OCI-LY7 (cell line): ENCODE measurements around the gene SRR. TPM values are rescaled to one million over a fixed set of nuclear protein-coding genes. Genes with fewer than 3 reads are reported as not detected.

Source experiments
- BruUV-seq: library from RNA; stranded (reverse); fragments of 400-500 nt; replicated peaks from 2 replicates; lab custom pipeline; 2021; lab: Mats Ljungman, UMichigan
- CTCF ChIA-PET: fragments of 300-600 bp; sonication (Branson Sonifier 250); formaldehyde crosslinking; loops from one replicate; lab custom pipeline; 2022; ENCODE audit warnings: antibody characterized with exemption; ENCODE audit not compliant: unreplicated experiment; lab: Charles Lee
- POLR2A ChIA-PET: fragments of 300-600 bp; sonication (Branson Sonifier 250); formaldehyde crosslinking; loops from one replicate; lab custom pipeline; 2022; ENCODE audit warnings: antibody characterized with exemption; lab: Charles Lee
- DNase-seq: peaks from one replicate; pipeline ENCODE4 v3.0.0-alpha.2; 2015; ENCODE audit warnings: low spot score
- H2AFZ ChIP-seq: fragments of 200-600 bp; sonication (generic), shearing (Covaris generic); 2 replicates; pipeline ENCODE4 v1.6.1; 2014; ENCODE audit warnings: mild to moderate bottlenecking, antibody characterized with exemption, low read length, moderate library complexity
- H3K27ac ChIP-seq: fragments of 200-600 bp; sonication (generic); 2 replicates; pipeline ENCODE4 v1.5.1; 2014; ENCODE audit warnings: mixed run types, low read depth, mild to moderate bottlenecking, moderate library complexity, low read length, inconsistent platforms; ENCODE audit not compliant: poor library complexity, severe bottlenecking
- H3K36me3 ChIP-seq: fragments of 200-600 bp; sonication (generic); 2 replicates; pipeline ENCODE4 v1.6.1; 2014; ENCODE audit warnings: mild to moderate bottlenecking, antibody characterized with exemption, low read length, moderate library complexity, mixed read lengths; ENCODE audit not compliant: insufficient read depth
- H3K4me1 ChIP-seq: fragments of 200-600 bp; sonication (generic); 2 replicates; pipeline ENCODE4 v1.5.1; 2014; ENCODE audit warnings: mild to moderate bottlenecking, low read length; ENCODE audit not compliant: insufficient read depth, poor library complexity, severe bottlenecking
- H3K4me2 ChIP-seq: fragments of 200-600 bp; sonication (generic); 2 replicates; pipeline ENCODE4 v1.6.1; 2014; ENCODE audit warnings: mild to moderate bottlenecking, low read length
- H3K4me3 ChIP-seq: fragments of 200-600 bp; sonication (generic); 2 replicates; pipeline ENCODE4 v1.5.1; 2014; ENCODE audit warnings: mild to moderate bottlenecking, low read depth, low read length; ENCODE audit not compliant: poor library complexity, severe bottlenecking
- H3K79me2 ChIP-seq: fragments of 200-600 bp; sonication (generic); 2 replicates; pipeline ENCODE4 v1.6.1; 2016; ENCODE audit warnings: low read depth, mild to moderate bottlenecking, low read length, moderate library complexity, mixed read lengths; ENCODE audit not compliant: insufficient read depth
- H3K9me2 ChIP-seq: fragments of 200-600 bp; sonication (generic); 2 replicates; pipeline ENCODE4 v1.6.1; 2016; ENCODE audit warnings: mild to moderate bottlenecking, low read length, mixed read lengths; ENCODE audit not compliant: insufficient read depth
- H3K9me3 ChIP-seq: fragments of 200-600 bp; sonication (generic); 2 replicates; pipeline ENCODE4 v1.6.1; 2014; ENCODE audit warnings: mild to moderate bottlenecking, mixed run types, low read length, mixed read lengths
- H4K20me1 ChIP-seq: fragments of 200-600 bp; sonication (generic); 2 replicates; pipeline ENCODE4 v1.6.1; 2014; ENCODE audit warnings: mild to moderate bottlenecking, antibody characterized with exemption, low read length, moderate library complexity, mixed read lengths; ENCODE audit not compliant: insufficient read depth
- EZH2phosphoT487 ChIP-seq: fragments of 200-600 bp; sonication (generic); IDR thresholded peaks from 2 replicates; pipeline ENCODE4 v1.6.1; 2018; ENCODE audit warnings: low read depth, borderline replicate concordance, mild to moderate bottlenecking, mixed run types, antibody characterized with exemption, low read length, moderate library complexity, mixed read lengths
- intact Hi-C: fragments of 100-400 bp; cut with micrococcal nuclease; formaldehyde crosslinking; loops from one replicate; pipeline ENCODE4 v1.10.0; 2022; ENCODE audit not compliant: unreplicated experiment
- total RNA-seq, 2 experiments: library from RNA; depleted of rRNA in 1 of 2; stranded (reverse); fragments of >200 nt in 1 of 2; shearing (Covaris generic) in 1 of 2; gene quantifications; 2 replicates each; pipeline ENCODE4 v1.2.3, GENCODE V29; 2014 to 2022
- TF ChIP-seq, protein P1 (sequence below): fragments of 200-600 bp; sonication (generic); conservative IDR thresholded peaks from 2 replicates; pipeline ENCODE4 v1.5.1; 2014; ENCODE audit warnings: mild to moderate bottlenecking, antibody characterized with exemption, low read length, moderate library complexity, mixed read lengths

SRR gene
- total RNA-seq, 2 experiments from 2014 or later, result 3.8 to 12.1 TPM

DNA sequence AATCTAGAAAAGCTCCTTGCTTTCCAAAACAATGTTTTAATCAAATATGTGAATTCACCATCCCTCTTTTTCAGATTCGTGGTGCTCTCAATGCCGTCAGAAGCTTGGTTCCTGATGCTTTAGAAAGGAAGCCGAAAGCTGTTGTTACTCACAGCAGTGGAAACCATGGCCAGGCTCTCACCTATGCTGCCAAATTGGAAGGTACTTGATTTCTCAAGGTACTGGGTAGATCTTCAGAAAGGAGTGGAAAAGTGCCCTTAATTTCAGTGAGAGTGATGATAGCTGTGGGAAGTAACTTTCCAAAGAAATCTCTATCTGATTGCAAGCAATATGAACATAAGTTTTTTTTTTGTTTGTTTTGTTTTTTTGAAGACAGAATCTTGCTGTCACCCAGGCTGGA is 14.0 kb downstream of the SRR start:
- Histone ChIP-seq H3K9me2 (no peaks in the 10 kb centered on the region), H3K4me3 (no peak overlapping the region), H3K79me2 (no peaks in the 10 kb centered on the region), H3K4me1 (no peaks in the 10 kb centered on the region), H3K36me3 (peaks cover 25% of the 10 kb centered on the region), H4K20me1 (no peaks in the 10 kb centered on the region), H3K4me2 (no peak overlapping the region), H2AFZ (no peak overlapping the region), H3K9me3 (no peaks in the 10 kb centered on the region), H3K27ac (no peak overlapping the region)
- CTCF ChIA-PET, result no interaction called here
- no peak for DNase-seq
- TF ChIP-seq, protein P1, sequence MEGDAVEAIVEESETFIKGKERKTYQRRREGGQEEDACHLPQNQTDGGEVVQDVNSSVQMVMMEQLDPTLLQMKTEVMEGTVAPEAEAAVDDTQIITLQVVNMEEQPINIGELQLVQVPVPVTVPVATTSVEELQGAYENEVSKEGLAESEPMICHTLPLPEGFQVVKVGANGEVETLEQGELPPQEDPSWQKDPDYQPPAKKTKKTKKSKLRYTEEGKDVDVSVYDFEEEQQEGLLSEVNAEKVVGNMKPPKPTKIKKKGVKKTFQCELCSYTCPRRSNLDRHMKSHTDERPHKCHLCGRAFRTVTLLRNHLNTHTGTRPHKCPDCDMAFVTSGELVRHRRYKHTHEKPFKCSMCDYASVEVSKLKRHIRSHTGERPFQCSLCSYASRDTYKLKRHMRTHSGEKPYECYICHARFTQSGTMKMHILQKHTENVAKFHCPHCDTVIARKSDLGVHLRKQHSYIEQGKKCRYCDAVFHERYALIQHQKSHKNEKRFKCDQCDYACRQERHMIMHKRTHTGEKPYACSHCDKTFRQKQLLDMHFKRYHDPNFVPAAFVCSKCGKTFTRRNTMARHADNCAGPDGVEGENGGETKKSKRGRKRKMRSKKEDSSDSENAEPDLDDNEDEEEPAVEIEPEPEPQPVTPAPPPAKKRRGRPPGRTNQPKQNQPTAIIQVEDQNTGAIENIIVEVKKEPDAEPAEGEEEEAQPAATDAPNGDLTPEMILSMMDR, result no peak
- TF ChIP-seq EZH2phosphoT487, result no peak
- intact Hi-C loops, result no loop called here
- POLR2A ChIA-PET, result no interaction called here
- BruUV-seq, result no TSS peak

DNA sequence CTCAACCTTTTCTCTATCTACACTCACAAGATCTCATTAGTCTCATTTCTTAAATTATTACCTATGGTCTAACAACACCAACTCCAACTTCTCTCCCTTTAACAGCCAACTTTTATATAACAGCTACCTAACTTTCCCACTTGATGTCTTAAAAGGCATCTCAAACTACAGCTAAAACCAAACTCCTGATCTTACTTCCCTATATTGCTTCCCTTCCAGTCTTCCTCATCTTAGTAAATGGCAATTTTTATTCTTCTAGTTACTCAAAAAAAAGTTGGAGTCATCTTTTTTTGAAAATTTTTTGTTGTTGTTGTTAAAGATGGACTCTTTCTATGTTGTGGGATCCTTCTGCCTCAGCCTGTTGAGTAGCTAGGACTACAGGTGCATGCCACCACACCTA is 15.3 kb downstream of the SRR start:
- Histone ChIP-seq H3K4me1 (no peaks in the 10 kb centered on the region), H4K20me1 (no peaks in the 10 kb centered on the region), H3K4me2 (no peak overlapping the region), H3K9me2 (no peaks in the 10 kb centered on the region), H3K4me3 (no peak overlapping the region), H3K27ac (no peak overlapping the region), H3K36me3 (peaks cover 37% of the 10 kb centered on the region), H2AFZ (no peak overlapping the region), H3K9me3 (no peaks in the 10 kb centered on the region), H3K79me2 (no peaks in the 10 kb centered on the region)
- no peak for DNase-seq
- no TSS peak for BruUV-seq
- POLR2A ChIA-PET, result interaction anchor here (0.5 kb wide), 1 partner anchor 30 kb away, joined by 6 read pairs; no protein-coding TSS in a partner anchor
- TF ChIP-seq, protein P1, result no peak
- no peak for TF ChIP-seq EZH2phosphoT487
- CTCF ChIA-PET, result no interaction called here
- intact Hi-C loops, result no loop called here

DNA sequence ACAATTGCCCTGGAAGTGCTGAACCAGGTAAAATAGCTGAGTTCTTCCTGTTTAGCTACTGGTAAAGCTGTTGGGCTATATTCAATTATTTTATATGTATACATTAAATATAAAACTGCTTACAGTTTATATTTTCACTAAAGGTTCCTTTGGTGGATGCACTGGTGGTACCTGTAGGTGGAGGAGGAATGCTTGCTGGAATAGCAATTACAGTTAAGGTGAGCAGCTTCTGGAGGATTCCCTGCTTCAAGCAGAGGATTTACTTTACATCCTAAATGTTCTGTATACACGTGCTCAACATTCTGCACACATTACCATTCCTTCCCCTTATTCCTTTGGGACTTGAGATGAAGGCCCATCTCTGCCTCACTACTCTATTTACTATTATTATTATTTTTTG is 17.6 kb downstream of the SRR start:
- no peak for DNase-seq
- H2AFZ ChIP-seq, result no peak overlapping the region
- H3K4me2 ChIP-seq, result no peak overlapping the region
- no peaks in the 10 kb centered on the region; the same call in 1 of the 2 replicates for H3K79me2 ChIP-seq
- ChIA-PET CTCF (no interaction called here), POLR2A (no interaction called here)
- peaks cover 60% of the 10 kb centered on the region for H3K36me3 ChIP-seq
- no peak for TF ChIP-seq EZH2phosphoT487
- TF ChIP-seq, protein P1, result no peak
- no peaks in the 10 kb centered on the region for H3K9me3 ChIP-seq
- no peak overlapping the region for H3K4me3 ChIP-seq
- no peaks in the 10 kb centered on the region for H4K20me1 ChIP-seq
- no peaks in the 10 kb centered on the region for H3K9me2 ChIP-seq
- BruUV-seq, result no TSS peak
- intact Hi-C loops, result no loop called here
- no peak overlapping the region for H3K27ac ChIP-seq
- no peaks in the 10 kb centered on the region for H3K4me1 ChIP-seq
